ENCODE results near the gene HPX. TPM values are rescaled to one million over a fixed set of nuclear protein-coding genes. Genes with fewer than 3 reads are reported as not detected.

HPX gene
- total and polyA plus RNA-seq, 2 of the 4 experiments (the other 2 are of a cell fraction): 0.36 to 1.4 TPM

DNA sequence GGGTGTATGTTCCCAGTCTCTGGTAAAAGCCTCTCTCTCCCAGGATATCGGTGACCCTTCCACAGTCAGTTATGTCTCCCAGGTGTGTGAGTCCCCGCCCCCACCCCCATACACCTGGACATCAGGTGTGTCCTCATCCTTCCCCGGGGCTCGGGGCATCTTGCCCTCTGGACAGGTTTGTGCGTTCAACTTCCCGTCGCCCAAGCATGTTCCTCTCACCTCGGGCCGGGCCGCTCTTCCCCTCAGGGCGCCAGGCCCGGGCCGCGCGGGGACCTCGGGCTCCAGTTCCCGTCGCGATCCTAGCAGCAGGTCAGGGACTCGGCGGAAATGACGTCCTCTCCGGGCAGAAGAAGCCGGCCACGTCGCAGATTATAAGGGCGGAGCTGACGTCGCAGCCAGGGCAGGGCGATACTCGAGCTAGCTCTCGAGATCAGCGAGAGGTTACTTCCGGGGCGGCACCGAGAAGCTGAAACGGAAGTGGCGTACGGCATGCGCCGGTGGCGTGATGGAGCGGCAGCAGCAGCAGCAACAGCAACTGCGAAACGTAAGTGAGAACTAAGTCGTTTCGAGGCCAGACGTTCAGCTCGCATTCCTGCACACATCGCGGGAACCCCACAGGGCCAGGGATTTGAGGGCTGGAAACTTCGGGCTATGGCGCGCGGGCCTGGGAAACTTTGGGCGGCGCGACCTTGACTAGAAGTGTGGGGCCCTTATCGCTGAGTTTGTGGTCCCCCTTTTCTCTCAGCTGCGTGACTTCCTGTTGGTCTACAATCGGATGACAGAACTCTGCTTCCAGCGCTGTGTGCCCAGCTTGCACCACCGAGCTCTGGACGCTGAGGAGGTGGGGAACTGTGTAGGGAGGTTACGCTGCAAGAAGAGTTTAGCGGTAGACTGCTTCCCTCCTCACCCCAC, 40.5 kb upstream of the HPX start, which contains the start of the genes ARFIP2 and TIMM10B (continued):
- TF ChIP-seq, protein P1, sequence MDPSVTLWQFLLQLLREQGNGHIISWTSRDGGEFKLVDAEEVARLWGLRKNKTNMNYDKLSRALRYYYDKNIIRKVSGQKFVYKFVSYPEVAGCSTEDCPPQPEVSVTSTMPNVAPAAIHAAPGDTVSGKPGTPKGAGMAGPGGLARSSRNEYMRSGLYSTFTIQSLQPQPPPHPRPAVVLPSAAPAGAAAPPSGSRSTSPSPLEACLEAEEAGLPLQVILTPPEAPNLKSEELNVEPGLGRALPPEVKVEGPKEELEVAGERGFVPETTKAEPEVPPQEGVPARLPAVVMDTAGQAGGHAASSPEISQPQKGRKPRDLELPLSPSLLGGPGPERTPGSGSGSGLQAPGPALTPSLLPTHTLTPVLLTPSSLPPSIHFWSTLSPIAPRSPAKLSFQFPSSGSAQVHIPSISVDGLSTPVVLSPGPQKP (IDR thresholded peaks at IDR 0.05; ENCODE audit: borderline replicate concordance, low read depth, low read length): no peak

DNA sequence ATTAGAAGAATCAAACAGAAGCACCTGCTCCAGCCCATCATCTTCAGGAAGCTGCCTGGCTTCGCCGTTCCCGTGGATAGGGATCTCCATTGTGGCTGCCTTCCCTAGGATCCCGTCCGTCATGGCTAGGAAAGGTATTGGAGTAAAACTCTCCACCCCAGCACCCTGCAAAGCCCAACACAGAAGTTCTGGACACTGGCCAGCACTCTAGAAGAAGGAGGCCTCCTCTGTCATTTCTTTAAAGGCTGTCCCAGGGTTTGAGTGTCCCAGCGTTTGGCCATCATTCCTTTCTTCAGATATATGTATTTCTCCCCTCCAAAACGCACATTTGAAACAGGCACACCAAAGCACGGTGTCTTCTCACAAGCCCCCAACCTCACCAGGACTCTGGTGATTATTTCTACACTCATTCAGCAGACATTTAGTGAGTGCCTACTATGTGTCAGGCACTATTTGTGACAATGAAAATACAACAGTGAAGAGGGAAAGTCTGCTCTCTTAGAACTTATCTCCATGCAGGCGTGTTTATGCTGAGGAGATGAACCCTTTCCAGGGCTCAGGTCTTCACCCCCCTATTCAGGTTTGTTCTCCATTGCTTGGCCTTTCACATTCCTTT, 39.6 kb upstream of the HPX start:
- CTCF ChIA-PET: no interaction called here
- peak overlapping the region; percentile 96 for H2AFZ ChIP-seq (replicated peaks; ENCODE audit: low read length, poor library complexity)
- no peak for DNase-seq
- TF ChIP-seq MAZ (IDR thresholded peaks at IDR 0.05; ENCODE audit: borderline replicate concordance, low read depth, low read length): no peak
- TF ChIP-seq, protein P1 (IDR thresholded peaks at IDR 0.05; ENCODE audit: borderline replicate concordance, low read depth, low read length): no peak
- no peak for TF ChIP-seq RFX5 (IDR thresholded peaks at IDR 0.05; ENCODE audit: low read depth, low read length)
- TF ChIP-seq CHD1 (IDR thresholded peaks at IDR 0.05; ENCODE audit: low read depth, low read length): no peak; the same call in 1 of the 2 replicates
- TF ChIP-seq POLR2A (IDR thresholded peaks at IDR 0.05; ENCODE audit: low read depth, low read length): no peak
- no peak for TF ChIP-seq BHLHE40 (IDR thresholded peaks at IDR 0.05; ENCODE audit: low read depth, low read length)
- TF ChIP-seq, protein P2, sequence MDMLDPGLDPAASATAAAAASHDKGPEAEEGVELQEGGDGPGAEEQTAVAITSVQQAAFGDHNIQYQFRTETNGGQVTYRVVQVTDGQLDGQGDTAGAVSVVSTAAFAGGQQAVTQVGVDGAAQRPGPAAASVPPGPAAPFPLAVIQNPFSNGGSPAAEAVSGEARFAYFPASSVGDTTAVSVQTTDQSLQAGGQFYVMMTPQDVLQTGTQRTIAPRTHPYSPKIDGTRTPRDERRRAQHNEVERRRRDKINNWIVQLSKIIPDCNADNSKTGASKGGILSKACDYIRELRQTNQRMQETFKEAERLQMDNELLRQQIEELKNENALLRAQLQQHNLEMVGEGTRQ (IDR thresholded peaks at IDR 0.05; ENCODE audit: low read depth, low read length): no peak

More for the DNA sequence above, 39.6 kb upstream of the HPX start:
- Histone ChIP-seq H2AK9ac (replicated peaks; ENCODE audit: low read depth, low read length, poor library complexity) (peak overlapping the region; percentile 98), H2BK15ac (ENCODE audit: low read depth, low read length) (0 out of 3 replicates have a peak overlapping the region, but pooled peaks have one; percentile 2), H3K56ac (ENCODE audit: extremely low read depth, insufficient read depth, low read length) (peak overlapping the region; percentile 45), H3K27me3 (ENCODE audit: control insufficient read depth, insufficient read depth, low read length) (no peaks in the 10 kb centered on the region), H3K4me2 (ENCODE audit: low read depth, low read length) (peak overlapping the region; percentile 92), H3K23ac (ENCODE audit: low read depth, low read length) (peak overlapping the region; percentile 85), H4K8ac (ENCODE audit: low read depth in 2 of 2, low read length in 2 of 2) (peak overlapping the region; percentile 45 to 96; a peak in 3 of 4 replicates), H2AK5ac (ENCODE audit: low read depth, low read length) (peak overlapping the region; percentile 93), H3K27ac (ENCODE audit: insufficient read depth, low read length) (peak overlapping the region; percentile 83), H3K4me1 (ENCODE audit: control insufficient read depth, insufficient read depth, low read length) (peaks cover 8% of the 10 kb centered on the region), H4K20me1 (ENCODE audit: insufficient read depth, low read length) (peaks cover 10% of the 10 kb centered on the region), H3K9me1 (ENCODE audit: insufficient read depth, low read length) (peaks cover 9% of the 10 kb centered on the region; the same call in 1 of the 2 replicates), H2BK5ac (ENCODE audit: low read depth, low read length, poor library complexity, severe bottlenecking) (no peak overlapping the region), H3K36me3 (ENCODE audit: control insufficient read depth, insufficient read depth, low read length) (peaks cover 36% of the 10 kb centered on the region), H2BK20ac (ENCODE audit: low read depth, low read length) (no peak overlapping the region), H3K9me3 (ENCODE audit: control insufficient read depth, insufficient read depth, low read length) (no peaks in the 10 kb centered on the region), H3K4ac (ENCODE audit: low read depth, low read length) (peak overlapping the region; percentile 93), H2BK120ac (ENCODE audit: low read depth, low read length) (peak overlapping the region; percentile 21; the same call in 1 of the 2 replicates), H3K18ac (ENCODE audit: low read depth, low read length) (no peak overlapping the region), H4K5ac (ENCODE audit: low read depth, low read length) (peak overlapping the region; percentile 62), H3K14ac (replicated peaks; ENCODE audit: low read depth, low read length) (peak overlapping the region; percentile 91), H4K91ac (ENCODE audit: insufficient read depth, low read depth, low read length) (peak overlapping the region; percentile 78), H3K4me3 (ENCODE audit: insufficient read depth, low read depth, low read length) (peak overlapping the region; percentile 82), H3K9ac (ENCODE audit: low read depth, low read length) (peak overlapping the region; percentile 95), H3K79me1 (ENCODE audit: low read depth in 1 of 2, low read length in 2 of 2) (peaks cover 39 to 62% of the 10 kb centered on the region in 2 experiments)
- dilution Hi-C loops (cut with HindIII; ENCODE audit: low sequenced_read_pairs, unreplicated experiment) (no loop called here), intact Hi-C loops (cut with micrococcal nuclease) (loop anchor here (5.0 kb wide), 2 partner anchors 122 to 202 kb away; partner anchors contain the start of genes ILK, MRPL17 and RRP8), in situ Hi-C loops (cut with MboI; ENCODE audit: low sequenced_read_pairs) (no loop called here)
- POLR2A ChIA-PET (ENCODE audit: unreplicated experiment): no interaction called here
- BruUV-seq (replicated peaks): TSS peak; percentile 37
- WGBS, 2 experiments (ENCODE audit: extremely low coverage in 2 of 2, insufficient read length in 1 of 2): no CpG with 5 or more reads among the region's 9 CpGs
- ATAC-seq (ENCODE audit: low read depth): no peak
